K562 (cell line): ENCODE measurements around the gene NAA10.

Experiments used
- CREB1 ChIP-seq, 2 experiments: sonication (generic) in 1 of 2; formaldehyde crosslinking in 1 of 2; IDR thresholded peaks; 2 replicates each; pipeline versions ENCODE4 v1.6.1 to v1.8.0; 2012 to 2022; ENCODE audit warnings: inconsistent platforms in 1 of 2, mild to moderate bottlenecking in 1 of 2, missing genetic modification reagents in 1 of 2, moderate library complexity in 1 of 2
- CTCF ChIP-seq, 3 experiments: IDR thresholded peaks in 2 of 3; conservative IDR thresholded peaks in 1 of 3; 2 replicates each; pipeline ENCODE4 v1.5.1; 2011 to 2012; ENCODE audit warnings: low read length in 3 of 3, mild to moderate bottlenecking in 3 of 3, control low read depth in 2 of 3, improper control_type of control experiment in 1 of 3, inconsistent platforms in 1 of 3, low read depth in 1 of 3, mixed read lengths in 1 of 3, moderate library complexity in 1 of 3; ENCODE audit not compliant: insufficient read depth in 2 of 3
- ELK1 ChIP-seq: sonication (generic); formaldehyde crosslinking; IDR thresholded peaks from 2 replicates; pipeline ENCODE4 v1.8.1; 2022; ENCODE audit warnings: missing genetic modification reagents
- HDGF ChIP-seq: fragments of 450-650 bp; IDR thresholded peaks from 2 replicates; pipeline ENCODE4 v1.6.1; 2016
- KDM4B ChIP-seq, 2 experiments: fragments of 450-650 bp in 1 of 2; sonication (generic) in 1 of 2; IDR thresholded peaks; 2 replicates each; pipeline ENCODE4 v1.6.1; 2016 to 2017; ENCODE audit warnings: borderline replicate concordance in 2 of 2, antibody characterized with exemption in 1 of 2, low read depth in 1 of 2, mild to moderate bottlenecking in 1 of 2
- POLR2A ChIP-seq: fragments of 450-650 bp; conservative IDR thresholded peaks from 2 replicates; pipeline ENCODE4 v1.6.1; 2016
- ZNF224 ChIP-seq: sonication (generic); formaldehyde crosslinking; IDR thresholded peaks from 2 replicates; pipeline ENCODE4 v1.8.0; 2022; ENCODE audit warnings: mild to moderate bottlenecking, missing genetic modification reagents

GRCh38 chrX:153948002-153948466 is 13.2 kb upstream of the NAA10 start:
- TF ChIP-seq CREB1 (IDR thresholded peaks at IDR 0.05) (no peak), CREB1 (CRISPR knock-in tag; IDR thresholded peaks at IDR 0.05) (no peak), HDGF (no peak), KDM4B (IDR thresholded peaks at IDR 0.05; ENCODE audit: borderline replicate concordance in 2 of 2, low read depth in 1 of 2) (no peak), ELK1 (CRISPR knock-in tag) (no peak), ZNF224 (CRISPR knock-in tag) (no peak), CTCF (IDR thresholded peaks at IDR 0.05 in 2 of 3, conservative IDR thresholded peaks at IDR 0.05 in 1 of 3; ENCODE audit: insufficient read depth in 2 of 3, low read depth in 1 of 3, low read length in 3 of 3) (no peak), POLR2A (no peak)
